Measurements from ENCODE around the gene RPL19.

DNA sequence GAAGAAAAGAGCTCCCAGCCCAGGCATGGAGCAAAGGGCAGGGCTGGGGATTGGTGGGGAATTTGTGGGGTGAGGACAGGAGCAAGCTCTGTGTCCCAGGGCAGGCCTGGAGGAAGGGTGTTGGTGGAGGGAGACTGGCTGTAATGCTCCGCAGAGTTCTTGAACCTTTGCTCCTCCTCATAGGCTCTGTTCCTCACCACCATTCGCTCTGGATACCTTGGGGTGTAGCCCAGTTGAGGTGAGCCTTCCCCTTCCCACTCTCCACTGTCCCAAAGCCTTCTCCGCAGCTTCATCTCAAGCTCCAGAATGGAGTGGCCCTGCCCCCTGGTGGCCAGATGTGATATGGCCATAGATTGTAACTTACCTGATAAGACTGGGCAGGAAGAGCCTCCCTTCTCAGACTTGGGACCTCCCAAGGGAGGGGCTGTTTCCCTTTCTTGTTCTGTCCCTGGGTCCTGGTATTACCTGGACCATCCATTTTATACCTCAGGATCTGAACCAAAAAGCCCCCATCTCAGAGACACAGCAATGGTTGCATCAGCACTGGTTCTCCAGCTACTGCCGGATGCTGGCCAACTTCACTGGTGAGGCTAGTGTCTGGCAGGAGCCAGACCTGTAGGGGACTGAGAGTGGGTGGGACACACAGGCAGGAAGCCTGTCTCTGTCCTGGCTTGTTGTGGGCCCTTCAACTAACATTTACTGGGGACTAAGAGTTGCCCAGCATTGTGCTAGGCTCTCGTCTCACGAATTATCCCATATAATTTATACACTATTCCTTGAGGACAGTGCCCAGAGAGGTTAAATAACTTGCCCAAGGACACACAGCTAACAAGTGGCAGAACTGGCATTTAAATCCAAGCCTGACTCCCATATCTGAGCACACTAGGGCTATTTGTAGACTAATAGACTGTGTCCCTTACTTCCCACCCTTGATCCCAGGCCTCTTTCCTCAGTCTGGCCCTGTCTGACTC, 44.8 kb downstream of the RPL19 start:
- no peak for TF ChIP-seq POLR2A (IDR thresholded peaks at IDR 0.05; ENCODE audit: low read depth, low read length)
- TF ChIP-seq TAF1 (IDR thresholded peaks at IDR 0.05; ENCODE audit: low read depth, low read length): no peak
- TF ChIP-seq SPI1 (IDR thresholded peaks at IDR 0.05; ENCODE audit: low read depth, low read length): no peak

Data from GM12891 (cell line).